ENCODE measurements around the gene IRX4.

GRCh38 chr5:1885404-1885755 is 2.7 kb upstream of the IRX4 start:
- TF ChIP-seq POLR2A (IDR thresholded peaks at IDR 0.05) = no peak
- no peak for TF ChIP-seq CTCF (IDR thresholded peaks at IDR 0.05)

Data from adrenal gland (tissue), 5 donors.